H1 (cell line): ENCODE data around the gene SLC7A14.

Source experiments
- ATF3 ChIP-seq: IDR thresholded peaks from 2 replicates; pipeline ENCODE4 v1.6.1; 2011; ENCODE audit warnings: low read depth, mild to moderate bottlenecking, low read length; ENCODE audit not compliant: insufficient read depth
- CHD7 ChIP-seq: fragments of 300-600 bp; sonication (generic); IDR thresholded peaks from 2 replicates; pipeline ENCODE4 v1.7.1; 2012; ENCODE audit warnings: low read length, moderate library complexity, mild to moderate bottlenecking, inconsistent platforms; ENCODE audit not compliant: insufficient replicate concordance
- CTCF ChIP-seq, 3 experiments: IDR thresholded peaks; 1 replicate in 2 of 3; 2 replicates in 1 of 3; pipeline versions ENCODE4 v1.5.1 to v1.6.1; 2011; ENCODE audit warnings: low read length in 3 of 3, mild to moderate bottlenecking in 3 of 3, inconsistent platforms in 2 of 3, low read depth in 1 of 3, moderate library complexity in 1 of 3; ENCODE audit not compliant: insufficient read depth in 1 of 3; ENCODE audit errors: control extremely low read depth in 1 of 3
- EGR1 ChIP-seq: IDR thresholded peaks from 2 replicates; pipeline ENCODE4 v1.6.1; 2011; ENCODE audit warnings: low read depth, low read length, borderline replicate concordance
- EP300 ChIP-seq, 2 experiments: IDR thresholded peaks; 1 replicate in 1 of 2; 2 replicates in 1 of 2; pipeline ENCODE4 v1.6.1; 2011 to 2012; ENCODE audit warnings: low read depth in 2 of 2, low read length in 2 of 2, mild to moderate bottlenecking in 2 of 2, borderline replicate concordance in 1 of 2, inconsistent platforms in 1 of 2, moderate library complexity in 1 of 2
- GABPA ChIP-seq: IDR thresholded peaks from 2 replicates; pipeline ENCODE4 v1.6.1; 2011; ENCODE audit warnings: mild to moderate bottlenecking, low read length, moderate library complexity, borderline replicate concordance; ENCODE audit not compliant: insufficient read depth
- KDM4A ChIP-seq: IDR thresholded peaks from one replicate; pipeline ENCODE4 v1.7.1; 2012; ENCODE audit warnings: low read depth, mild to moderate bottlenecking, moderate library complexity, low read length, inconsistent platforms; ENCODE audit not compliant: severe bottlenecking
- POLR2A ChIP-seq, 2 experiments: IDR thresholded peaks; 1 replicate in 1 of 2; 2 replicates in 1 of 2; pipeline ENCODE4 v1.6.1; 2011; ENCODE audit warnings: low read depth in 2 of 2, low read length in 2 of 2, mild to moderate bottlenecking in 2 of 2; ENCODE audit errors: control extremely low read depth in 1 of 2
- SP1 ChIP-seq: IDR thresholded peaks from 2 replicates; pipeline ENCODE4 v1.6.1; 2011; ENCODE audit warnings: low read depth, low read length
- SP2 ChIP-seq: IDR thresholded peaks from 2 replicates; pipeline ENCODE4 v1.6.1; 2012; ENCODE audit warnings: mild to moderate bottlenecking, low read length, inconsistent platforms
- SRF ChIP-seq: IDR thresholded peaks from 2 replicates; pipeline ENCODE4 v1.6.1; 2011; ENCODE audit warnings: mild to moderate bottlenecking, low read depth, low read length, moderate library complexity
- USF2 ChIP-seq: IDR thresholded peaks from 2 replicates; pipeline ENCODE4 v1.6.1; 2011; ENCODE audit warnings: low read length, improper control_type of control experiment
- YY1 ChIP-seq: IDR thresholded peaks from 2 replicates; pipeline ENCODE4 v1.6.1; 2011; ENCODE audit warnings: low read depth, mild to moderate bottlenecking, low read length

- no peak for TF ChIP-seq SP2
- TF ChIP-seq CTCF (IDR thresholded peaks at IDR 0.05; ENCODE audit: control extremely low read depth in 1 of 3, insufficient read depth in 1 of 3, low read depth in 1 of 3, low read length in 3 of 3) = no peak
- TF ChIP-seq EGR1 = no peak
- no peak for TF ChIP-seq YY1
- no peak for TF ChIP-seq GABPA
- TF ChIP-seq POLR2A (IDR thresholded peaks at IDR 0.05; ENCODE audit: control extremely low read depth in 1 of 2, low read depth in 2 of 2, low read length in 2 of 2) = no peak
- TF ChIP-seq EP300 (IDR thresholded peaks at IDR 0.05; ENCODE audit: borderline replicate concordance in 1 of 2, low read depth in 2 of 2, low read length in 2 of 2) = no peak
- no peak for TF ChIP-seq ATF3
- TF ChIP-seq USF2 = no peak; the same call in 1 of the 2 replicates
- TF ChIP-seq SP1 = no peak
- TF ChIP-seq KDM4A = no peak
- no peak for TF ChIP-seq SRF
- no peak for TF ChIP-seq CHD7
Observed at GRCh38 chr3:170585937-170586310, at the start of gene SLC7A14.
